ENCODE results near the gene HAUS5.

DNA sequence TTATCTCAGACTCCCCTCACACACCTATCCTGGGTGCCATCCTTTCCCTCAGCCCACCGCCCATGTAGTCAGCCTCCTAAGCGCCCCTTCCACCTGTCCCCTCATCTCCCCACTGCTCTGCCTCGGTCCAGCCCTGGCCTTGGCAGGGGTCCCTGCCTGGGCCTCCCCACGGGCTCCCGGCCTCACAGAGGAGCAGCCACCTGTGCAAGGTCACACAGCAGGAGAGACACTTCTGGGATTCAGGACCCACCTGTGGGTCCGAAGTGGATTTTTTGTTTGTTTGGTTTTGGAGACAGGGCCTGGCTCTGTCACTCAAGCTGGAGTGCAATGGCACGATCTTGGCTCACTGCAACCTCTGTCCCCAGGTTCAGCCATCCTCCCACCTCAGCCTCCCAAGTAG lies 53.1 kb downstream of the HAUS5 start:
- TF ChIP-seq RAD21 (conservative IDR thresholded peaks at IDR 0.05) (no peak), TAF1 (IDR thresholded peaks at IDR 0.05; ENCODE audit: low read depth) (no peak), EP300 (conservative IDR thresholded peaks at IDR 0.05; ENCODE audit: poor library complexity, severe bottlenecking) (no peak), EZH2 (IDR thresholded peaks at IDR 0.05; ENCODE audit: borderline replicate concordance, insufficient read depth, low read length, poor library complexity, severe bottlenecking) (no peak), POLR2AphosphoS5 (IDR thresholded peaks at IDR 0.05) (no peak), SMC3 (conservative IDR thresholded peaks at IDR 0.05; ENCODE audit: poor library complexity) (no peak), MXI1 (conservative IDR thresholded peaks at IDR 0.05; ENCODE audit: poor library complexity, severe bottlenecking) (no peak)
- TF ChIP-seq, protein P1, sequence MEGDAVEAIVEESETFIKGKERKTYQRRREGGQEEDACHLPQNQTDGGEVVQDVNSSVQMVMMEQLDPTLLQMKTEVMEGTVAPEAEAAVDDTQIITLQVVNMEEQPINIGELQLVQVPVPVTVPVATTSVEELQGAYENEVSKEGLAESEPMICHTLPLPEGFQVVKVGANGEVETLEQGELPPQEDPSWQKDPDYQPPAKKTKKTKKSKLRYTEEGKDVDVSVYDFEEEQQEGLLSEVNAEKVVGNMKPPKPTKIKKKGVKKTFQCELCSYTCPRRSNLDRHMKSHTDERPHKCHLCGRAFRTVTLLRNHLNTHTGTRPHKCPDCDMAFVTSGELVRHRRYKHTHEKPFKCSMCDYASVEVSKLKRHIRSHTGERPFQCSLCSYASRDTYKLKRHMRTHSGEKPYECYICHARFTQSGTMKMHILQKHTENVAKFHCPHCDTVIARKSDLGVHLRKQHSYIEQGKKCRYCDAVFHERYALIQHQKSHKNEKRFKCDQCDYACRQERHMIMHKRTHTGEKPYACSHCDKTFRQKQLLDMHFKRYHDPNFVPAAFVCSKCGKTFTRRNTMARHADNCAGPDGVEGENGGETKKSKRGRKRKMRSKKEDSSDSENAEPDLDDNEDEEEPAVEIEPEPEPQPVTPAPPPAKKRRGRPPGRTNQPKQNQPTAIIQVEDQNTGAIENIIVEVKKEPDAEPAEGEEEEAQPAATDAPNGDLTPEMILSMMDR (IDR thresholded peaks at IDR 0.05; ENCODE audit: poor library complexity, severe bottlenecking), result no peak
- TF ChIP-seq, protein P2, sequence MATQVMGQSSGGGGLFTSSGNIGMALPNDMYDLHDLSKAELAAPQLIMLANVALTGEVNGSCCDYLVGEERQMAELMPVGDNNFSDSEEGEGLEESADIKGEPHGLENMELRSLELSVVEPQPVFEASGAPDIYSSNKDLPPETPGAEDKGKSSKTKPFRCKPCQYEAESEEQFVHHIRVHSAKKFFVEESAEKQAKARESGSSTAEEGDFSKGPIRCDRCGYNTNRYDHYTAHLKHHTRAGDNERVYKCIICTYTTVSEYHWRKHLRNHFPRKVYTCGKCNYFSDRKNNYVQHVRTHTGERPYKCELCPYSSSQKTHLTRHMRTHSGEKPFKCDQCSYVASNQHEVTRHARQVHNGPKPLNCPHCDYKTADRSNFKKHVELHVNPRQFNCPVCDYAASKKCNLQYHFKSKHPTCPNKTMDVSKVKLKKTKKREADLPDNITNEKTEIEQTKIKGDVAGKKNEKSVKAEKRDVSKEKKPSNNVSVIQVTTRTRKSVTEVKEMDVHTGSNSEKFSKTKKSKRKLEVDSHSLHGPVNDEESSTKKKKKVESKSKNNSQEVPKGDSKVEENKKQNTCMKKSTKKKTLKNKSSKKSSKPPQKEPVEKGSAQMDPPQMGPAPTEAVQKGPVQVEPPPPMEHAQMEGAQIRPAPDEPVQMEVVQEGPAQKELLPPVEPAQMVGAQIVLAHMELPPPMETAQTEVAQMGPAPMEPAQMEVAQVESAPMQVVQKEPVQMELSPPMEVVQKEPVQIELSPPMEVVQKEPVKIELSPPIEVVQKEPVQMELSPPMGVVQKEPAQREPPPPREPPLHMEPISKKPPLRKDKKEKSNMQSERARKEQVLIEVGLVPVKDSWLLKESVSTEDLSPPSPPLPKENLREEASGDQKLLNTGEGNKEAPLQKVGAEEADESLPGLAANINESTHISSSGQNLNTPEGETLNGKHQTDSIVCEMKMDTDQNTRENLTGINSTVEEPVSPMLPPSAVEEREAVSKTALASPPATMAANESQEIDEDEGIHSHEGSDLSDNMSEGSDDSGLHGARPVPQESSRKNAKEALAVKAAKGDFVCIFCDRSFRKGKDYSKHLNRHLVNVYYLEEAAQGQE (IDR thresholded peaks at IDR 0.05; ENCODE audit: borderline replicate concordance), result no peak
